NCI-H146 (cell line): ENCODE results near the gene TRPM5.

Experiments used
- DNase-seq: peaks from one replicate; lab custom pipeline; 2025; lab: John Stamatoyannopoulos, UW

TRPM5 gene

DNA sequence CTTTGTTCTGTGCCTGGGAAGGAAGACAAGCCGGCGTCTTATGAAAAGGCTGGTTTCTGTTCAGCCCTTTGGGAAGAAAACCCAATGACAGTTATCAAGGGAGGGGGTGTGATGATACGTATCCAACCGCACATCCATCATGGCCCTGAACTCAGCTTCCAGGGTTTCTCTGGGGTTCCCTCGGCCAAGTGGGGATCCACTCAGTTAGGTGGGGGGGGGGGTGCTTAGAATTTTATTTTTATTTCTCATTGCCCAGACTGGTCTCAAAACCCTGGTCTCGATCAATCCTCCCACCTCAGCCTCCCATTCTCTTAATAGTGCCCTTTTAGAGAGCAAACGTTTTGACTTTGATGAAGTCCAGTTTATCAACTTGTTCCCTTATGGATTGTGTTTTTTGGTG lies 26.2 kb upstream of the TRPM5 start:
- DNase-seq: no peak

DNA sequence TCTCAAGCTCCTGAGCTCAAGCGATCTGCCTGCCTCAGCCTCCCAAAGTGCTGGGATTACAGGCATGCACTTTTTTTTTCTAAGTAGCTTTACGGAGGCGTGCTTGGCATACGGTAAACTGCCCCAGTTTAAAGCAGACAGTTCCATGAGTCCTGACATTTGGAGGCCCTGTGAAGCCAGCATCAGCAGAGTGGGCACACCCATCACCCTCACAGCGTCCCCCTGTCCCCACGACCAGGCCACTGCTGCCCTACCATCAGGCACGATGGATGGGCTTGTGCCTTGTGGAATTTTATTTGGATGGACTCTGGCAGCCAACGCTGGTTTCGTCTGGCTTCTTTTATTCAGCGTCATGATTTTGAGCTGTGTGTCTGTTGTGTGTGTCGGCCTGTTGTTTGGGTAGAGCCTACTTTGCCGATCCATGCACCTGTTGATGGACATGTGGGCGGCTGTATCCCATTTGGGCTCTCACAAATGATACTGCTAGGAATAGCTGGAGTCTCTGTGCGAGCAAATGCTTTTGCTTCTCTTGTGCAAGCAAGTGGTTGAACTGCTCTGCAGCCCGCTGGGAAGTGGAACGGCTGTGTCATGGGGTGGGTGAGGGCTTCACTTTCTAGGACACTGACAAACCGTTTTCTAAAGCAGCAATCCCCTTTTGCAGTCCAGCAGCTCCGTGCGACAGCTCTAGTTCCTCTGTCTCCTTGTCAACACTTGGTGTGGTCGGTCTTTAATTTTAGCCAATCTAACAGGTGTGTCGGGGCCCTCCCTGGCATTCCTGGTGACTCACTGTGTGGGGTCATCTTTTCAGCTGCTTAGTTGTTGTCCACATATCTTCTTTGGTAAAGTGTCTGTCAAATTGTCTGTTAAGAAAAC lies 24.3 kb upstream of the TRPM5 start:
- DNase-seq: no peak

DNA sequence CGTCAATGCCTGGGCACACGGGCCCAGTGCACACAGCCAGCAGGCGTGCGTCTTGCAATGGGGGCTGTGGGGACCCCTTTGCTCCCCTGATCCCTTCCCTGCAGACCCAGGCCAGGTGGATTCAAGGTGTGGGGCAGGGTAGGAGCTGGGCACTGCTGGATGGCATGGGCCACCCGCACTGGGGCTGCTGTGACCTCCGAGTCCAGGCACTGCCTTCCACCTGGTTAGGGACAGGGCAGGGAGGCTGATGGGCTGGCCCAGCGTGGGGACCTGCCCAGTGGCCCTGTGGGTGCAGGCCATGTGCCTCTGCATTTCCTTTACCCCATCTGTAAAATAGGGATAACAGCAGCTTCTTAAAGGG lies 23.4 kb upstream of the TRPM5 start:
- no peak for DNase-seq

DNA sequence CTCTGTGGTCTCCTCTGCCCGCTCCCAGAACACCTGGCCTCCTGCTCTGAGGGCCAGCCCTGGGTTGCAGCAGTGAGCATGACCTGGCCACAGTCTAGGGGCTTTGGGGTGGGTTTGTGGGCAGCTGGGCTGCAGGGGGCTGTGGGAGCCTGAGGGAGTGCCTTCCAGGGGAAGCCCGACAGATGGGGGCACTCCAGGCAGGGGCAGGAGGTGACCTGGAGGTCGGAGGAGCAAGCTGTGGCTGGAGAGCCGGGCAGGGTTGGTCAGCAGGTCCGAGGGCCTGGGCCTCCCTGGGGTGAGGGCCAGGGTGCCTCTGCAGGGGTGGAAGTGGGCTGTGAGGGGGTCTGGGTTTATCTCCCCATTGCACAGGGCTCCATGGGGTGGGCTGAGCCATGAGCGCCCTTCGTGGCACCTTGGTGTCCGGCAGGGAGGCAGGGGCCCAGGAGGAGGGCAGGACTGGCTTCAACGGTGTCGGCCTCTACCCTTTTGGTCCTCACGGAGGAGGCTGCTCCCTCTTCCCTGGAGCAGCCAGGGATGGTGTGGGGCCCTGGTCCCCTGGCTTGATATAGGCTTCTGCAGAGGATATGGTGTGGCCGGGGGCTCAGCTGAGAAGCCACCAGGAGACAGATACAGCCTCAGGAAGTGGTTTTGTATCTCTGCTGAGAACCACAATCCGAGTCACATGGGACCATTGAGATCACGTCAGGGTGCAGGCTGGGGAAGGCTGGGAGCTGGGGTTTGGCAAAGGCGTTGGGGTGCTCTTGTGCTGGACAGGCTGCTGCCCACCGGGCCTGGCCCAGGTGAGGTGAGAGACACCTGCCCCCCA lies 22.8 kb upstream of the TRPM5 start:
- DNase-seq: no peak

DNA sequence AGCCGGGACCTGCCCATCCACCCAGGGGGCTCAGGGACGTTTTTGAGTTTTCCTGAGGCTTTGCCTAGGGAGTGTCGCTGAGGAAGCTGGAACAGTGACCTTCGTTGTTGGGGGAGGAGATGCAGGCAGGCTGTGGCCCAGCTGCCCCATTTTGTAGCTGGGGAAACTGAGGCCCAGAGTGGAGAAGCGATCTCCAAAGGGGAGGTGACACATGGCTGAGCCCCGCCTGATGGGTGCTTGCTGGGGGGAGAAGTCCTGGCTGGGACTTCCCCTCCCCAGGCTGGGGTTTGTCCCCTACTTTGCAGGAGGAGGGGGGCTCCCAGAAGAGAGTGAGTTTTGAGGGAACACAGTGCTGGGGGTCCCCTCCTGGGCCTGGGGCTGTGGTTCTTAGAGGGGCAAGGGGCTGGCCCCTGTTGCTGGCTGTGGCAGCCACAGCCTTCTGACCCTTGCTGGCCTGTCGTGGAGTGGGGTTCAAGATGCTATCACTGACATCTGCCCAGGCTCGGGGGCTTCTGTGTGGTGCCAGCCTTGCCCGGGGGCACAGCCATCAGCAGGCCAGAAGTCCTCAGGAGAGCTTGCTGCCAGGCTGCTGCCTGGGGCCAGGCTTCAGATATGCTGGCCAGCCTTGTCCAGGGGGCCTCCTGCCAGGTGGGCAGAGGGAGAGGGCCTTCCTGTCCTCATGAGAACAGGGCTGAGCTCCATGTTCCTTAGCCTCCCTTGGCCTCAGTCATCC lies 21.9 kb upstream of the TRPM5 start:
- DNase-seq: no peak

DNA sequence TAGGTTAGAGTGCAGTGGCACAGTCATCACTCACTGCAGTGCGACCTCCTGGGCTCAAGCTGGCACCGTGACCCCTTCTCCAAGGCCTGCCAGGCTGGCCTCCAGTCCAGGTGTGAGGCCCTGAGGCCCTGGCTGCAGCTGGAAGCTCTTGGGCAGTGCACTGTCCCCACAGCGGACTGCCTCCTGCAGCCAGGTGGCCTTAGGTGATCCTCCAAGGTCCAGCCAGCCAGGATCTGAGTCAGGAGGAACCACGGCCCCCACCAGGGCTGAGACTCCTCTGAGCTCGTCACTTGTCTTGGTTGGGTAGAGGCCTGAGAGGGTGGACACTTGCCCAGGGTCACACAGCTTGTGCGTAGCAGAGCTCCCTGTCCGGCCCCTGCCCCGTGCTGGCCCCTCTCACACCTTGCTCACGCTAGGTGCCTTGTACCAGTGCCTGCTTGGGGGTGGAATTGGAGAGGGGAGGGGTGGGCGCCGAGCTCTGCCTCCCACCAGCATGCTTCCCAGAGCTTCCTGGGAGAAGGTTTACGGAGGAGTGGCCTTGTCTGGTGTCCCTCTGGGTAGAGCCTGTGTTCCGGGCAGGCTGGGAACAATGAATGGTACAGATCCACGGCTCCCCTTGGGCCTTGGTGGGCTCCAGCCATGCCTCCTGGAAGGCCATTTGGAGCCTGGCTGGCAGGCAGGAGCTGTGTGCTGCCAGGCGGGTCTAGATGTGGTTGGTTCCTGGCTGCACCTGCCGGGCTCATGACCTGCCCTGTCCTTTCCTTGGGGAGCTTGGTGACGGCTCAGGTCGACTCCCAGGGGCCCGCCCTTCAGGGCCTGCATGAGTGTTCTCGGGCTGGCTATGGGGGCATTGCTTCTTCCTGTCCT lies 21.1 kb upstream of the TRPM5 start:
- no peak for DNase-seq

DNA sequence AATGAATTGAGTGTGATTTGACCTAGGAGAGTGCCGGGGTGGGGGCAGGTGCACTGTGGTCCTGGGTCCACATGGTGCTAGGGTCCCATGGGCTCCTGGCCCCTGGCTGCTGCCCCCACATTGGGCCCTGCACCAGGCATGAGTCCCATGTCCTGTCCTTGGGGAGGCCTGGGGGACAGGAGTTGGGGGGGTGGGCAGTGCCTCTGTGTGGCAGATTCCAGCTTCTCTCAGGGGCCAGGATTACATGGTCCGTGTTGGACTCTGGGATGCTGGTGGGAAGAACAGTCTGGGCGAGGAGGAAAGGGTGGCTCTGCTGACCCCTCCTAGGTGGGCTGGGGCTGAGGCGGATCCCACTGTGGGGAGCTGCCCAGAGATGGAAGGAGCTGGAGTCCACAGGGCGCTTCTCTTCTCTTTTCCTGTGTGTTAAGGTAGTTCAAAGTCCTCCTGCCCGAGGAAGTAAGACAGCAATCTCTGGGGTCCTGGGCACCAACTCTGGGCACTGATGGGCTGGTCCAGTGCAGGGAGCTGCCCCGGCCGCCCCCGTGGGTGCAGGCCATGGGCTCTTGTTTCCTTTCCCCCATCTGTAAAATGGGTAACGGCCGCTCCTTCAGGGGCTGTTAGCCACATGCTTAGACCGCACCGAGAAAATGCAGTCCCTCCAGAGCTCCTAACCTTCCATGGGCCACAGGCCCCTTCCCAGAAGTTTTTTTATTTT lies 20.3 kb upstream of the TRPM5 start:
- DNase-seq: no peak

DNA sequence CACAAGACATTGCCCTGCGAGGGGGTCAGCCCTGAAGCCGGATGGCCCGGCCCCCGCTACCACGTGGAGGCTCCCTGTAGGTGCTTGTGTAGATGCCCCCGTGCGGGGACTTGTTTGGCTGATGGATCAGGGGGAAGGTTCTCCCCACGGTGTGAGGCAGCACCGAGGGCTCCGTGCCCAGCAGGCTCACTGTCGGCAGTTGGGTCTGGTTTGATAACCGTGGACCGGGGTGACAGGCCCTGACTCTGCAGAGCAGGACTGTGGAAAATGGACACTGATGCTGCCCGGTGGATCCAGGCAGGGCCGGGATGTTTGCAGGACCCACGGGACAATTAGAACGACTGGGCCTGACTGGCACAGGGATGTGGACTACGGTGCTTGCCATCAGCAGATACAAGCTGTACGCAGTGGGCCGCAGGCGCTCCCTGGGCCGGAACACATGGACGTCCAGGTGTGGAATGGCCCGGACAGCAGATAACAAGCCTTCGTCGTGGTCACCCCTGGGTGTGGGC lies 19.5 kb upstream of the TRPM5 start:
- DNase-seq: no peak

DNA sequence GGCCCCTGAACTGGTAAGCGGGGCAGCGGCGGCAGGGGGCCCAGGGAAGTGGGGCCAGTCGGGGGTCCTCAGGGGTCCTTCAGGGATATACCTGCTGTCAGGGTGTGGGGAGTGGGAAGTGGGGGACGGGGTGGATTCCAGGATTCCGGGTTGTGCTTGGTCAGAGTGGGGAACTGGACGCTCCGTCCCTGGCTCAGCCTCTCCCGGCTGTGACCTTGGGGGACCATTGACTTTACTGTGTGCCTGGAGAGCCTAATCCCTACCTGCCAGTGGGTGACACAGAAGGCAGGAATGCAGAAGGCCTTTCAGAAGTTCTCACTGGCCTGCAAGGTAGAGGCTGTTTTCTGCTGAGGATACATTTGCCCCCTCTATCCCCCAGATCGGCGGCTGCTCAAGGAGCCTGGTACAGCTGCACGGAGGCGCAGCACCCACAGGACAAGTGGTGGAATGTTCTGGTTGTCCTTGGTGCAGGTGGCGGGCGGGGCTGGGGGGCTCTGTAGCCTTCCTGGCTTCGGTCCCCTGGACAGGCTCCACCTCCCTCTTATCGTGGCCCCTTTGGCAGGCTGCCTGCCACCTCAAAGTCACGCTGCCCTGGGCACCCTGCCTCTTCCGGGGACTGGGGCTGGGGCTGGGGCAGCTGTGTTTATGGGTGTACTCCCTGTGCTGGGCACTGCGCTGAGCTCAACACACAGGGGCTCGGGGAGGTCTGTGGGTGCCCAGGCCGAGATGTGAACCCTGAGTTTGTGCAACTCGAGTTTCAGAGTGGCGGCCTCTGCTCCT lies 18.9 kb upstream of the TRPM5 start:
- DNase-seq: no peak

DNA sequence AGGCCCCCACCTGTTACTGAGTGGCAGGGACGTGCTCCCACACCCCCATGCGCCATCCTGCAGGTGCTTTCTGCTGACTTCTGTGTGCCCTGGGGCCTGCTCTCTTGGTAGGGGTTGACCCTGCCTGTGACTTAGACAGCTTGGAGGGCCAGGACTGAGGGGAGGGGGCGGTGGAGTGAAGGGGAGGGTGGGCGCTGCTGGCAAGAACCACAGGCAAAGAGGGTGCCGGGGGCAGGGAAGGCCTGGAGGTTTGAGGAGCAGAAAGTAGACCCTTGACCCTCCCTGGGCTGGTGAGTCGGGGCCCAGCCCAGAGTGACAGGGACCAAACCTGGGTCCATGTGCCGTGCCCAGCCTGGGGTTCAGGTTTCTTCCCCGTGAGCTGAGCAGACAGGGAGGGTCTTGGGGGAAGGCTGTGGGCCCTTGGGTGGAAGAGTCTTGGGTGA lies 18.2 kb upstream of the TRPM5 start:
- DNase-seq: no peak

DNA sequence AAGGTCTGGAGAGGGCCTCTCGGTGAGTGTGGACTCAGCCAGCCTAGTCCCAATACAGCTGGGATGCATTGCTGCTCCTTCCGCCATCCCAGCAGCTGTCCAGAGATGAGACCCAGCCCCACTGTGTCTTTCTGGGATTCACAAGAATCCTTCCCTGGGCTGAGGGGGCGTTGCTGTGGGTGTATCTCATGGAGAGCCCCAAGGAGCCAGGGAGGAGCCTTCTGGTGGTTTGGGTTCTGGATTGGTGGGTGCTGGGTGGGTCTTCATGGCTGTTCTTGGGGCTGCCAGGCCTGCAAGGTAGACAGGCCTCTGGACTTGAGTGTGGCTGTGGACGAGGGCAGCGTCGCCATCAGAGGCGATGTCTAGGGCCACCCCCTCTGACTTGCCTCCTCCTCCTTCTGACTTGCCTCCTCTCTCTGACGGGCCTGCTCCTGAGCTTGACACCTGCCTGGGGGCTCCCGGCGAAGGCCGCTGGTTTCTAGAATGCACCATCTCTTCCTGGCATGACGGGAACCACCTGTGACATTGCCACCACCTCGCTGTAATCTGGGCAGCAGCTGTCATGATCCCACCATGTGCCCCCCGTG lies 17.7 kb upstream of the TRPM5 start:
- DNase-seq: no peak

DNA sequence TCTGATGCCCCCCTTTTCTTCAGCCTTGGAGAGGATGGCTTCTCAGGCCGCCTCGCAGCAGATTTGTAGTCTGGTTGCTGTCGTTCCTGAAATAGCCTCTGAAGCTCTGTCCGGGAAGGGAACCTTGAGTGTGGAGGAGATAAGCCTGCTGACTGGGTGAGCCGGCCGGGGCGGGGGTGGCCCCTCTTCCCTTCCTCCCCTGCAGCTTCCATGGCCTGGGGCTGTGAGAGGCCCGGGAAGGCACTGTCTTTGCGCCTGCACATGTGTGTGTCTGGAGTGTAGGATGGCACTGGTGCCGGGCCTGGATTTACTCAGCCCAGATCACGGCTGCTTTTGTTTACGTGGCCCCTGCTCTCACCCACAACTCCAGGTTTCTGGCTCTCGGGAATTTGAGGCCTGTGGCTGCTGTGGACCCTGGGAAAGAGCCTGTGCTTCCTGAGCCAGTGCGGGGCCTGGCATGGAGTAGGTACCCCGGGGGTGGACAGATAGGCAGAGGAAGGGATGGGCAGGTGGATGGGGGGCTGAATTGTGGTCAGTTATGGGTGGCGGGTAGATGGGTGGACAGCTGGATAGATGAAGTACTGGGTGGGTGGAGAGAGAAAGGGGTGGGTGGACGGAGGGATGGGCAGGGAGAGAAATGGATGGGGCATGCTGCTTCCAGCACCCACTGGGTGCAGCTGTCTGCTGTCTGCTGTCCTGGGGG lies 17.1 kb upstream of the TRPM5 start:
- DNase-seq: no peak

DNA sequence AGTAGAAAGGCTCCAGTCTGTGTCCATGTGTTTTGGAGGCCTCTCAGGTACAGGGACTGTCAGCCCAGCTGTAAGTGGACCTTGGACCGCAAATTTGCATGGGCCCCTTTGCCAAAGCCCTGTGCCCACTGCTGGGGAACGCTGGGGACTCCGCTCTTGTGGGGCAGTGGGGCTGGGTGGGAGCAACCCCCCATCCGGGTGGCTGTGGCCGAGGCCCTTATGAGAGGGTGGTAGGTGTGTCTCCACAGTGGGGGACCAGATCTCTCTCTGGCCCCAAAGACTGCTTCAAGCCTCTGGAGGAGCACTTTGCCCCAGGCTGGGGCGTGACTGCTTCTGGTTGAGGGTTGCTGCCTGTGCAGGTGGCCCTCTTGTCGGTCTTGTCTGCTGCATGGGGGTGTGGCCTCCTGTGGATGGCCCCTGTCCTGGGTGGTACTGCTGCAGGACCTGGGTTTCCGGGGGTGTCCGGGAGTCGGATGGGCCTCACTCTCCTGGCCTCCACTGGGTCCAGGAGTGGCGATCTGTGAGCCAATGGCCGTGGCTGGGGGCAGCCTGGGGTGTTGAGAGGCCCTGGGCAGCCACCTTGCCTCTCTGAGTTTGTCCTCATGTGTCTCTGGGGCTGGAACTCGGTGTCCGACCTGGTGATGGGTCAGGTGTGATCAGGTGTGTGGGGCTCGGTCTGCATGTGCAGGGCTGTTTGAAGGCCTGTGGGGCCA lies 16.4 kb upstream of the TRPM5 start:
- no peak for DNase-seq

DNA sequence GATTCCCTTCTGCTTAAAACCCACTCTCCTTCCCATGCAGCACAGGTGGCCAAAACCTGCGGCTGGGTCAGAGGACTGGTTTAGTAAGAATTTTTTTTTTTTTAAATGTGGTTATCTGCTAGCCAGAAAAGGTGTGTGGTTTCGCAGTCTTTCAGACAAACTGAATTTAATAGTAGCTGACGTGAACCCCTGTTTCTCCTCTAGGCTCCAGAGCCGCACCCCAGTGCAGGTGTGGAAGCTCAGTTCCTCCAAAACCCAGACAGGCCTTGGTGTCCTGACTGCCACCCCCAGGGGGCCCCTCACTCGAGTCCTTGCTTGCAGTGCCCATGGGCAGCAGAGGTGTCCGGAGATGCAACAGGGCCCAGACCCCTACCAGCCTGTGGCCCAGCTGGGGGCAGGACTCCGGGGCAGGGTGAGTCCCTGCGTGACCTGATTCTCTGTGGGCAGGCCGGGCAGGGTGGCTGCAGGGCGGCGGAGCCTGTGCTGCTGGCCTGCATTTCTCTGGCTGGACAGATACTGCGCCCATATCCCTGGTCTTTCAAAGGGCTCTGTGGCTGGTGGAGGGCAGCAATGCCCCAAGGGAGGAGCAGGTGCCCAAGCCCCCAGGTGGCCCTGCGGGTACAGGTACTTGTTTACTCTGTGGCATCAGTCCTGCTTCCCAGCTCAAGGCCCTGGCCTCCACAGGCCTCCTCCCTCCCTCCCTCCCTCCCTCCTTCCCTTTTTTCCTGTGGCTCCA lies 15.7 kb upstream of the TRPM5 start:
- no peak for DNase-seq

DNA sequence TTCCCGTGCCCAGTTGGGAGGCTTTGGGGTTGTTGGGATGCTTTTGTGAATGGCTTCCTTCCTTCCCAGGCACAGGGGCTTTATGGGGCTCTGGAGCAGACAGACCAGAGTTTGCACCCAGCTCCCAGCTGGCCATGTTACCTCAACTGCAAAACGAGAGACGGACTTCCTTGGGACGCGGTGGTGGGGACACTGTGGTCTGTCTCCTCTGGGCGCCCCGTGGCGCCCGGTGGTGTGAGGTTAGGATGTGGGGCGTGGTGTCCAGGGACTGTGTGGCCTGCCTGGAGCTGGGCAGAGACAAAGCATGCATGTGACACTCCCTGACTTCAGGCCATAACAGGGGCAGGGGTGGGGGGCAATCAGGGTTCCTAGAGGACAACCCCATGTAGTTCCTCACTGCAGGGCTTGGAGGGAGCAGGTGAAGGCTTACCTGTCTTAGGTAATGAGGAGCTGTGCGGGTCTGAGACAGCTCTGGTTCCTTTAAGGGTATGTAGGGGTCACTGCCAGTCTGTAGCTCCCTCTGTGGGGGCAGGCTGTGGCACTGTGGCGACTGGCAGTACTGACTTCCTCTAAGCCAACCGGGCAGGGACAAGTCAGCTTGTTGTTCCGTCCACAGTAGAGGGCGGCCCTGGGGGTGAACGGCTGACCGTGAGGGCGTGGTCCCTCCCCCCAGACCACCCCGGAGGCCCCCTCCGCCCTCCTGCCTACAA lies 14.9 kb upstream of the TRPM5 start:
- DNase-seq: no peak

DNA sequence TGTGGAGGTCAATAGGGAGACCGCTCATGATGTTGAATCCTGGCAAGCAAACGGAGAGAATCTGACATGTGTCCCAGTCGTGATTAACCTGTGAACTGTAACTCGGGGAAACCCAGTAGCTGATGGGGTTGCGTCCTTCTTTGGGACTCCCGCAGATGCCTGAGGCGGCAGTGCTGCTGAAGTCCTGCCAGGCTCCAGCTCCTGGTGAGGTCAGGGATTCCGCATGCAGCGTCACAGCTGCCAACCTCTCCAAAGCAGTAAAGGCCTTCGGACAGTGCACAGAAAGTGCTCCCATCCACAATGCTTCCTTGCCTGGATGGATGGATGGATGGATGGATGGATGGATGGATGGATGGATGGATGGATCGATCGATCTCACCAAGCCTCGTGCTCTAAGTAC lies 14.0 kb upstream of the TRPM5 start:
- DNase-seq: no peak

DNA sequence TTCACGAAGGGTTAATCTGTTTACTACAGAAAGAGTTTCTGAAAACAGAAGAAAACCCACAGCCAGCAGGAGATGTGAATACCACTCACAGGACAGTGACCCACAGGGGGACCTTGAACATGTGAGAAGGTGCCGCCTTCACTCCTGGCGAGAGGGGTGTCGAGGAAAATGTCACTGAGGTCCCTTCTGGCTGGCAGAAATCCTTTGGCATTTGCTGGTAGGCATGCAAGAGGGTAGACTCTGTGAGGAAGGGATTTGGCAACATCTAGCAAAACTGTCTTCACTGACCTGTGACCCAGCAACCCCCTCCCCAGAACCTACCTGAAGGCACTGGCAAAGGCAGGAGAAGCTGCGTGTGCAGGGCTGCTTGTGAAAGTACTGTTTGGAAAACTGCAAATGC lies 9.1 kb upstream of the TRPM5 start:
- no peak for DNase-seq
